Measurements from ENCODE around the gene STH. TPM values are rescaled to one million over a fixed set of nuclear protein-coding genes. Genes with fewer than 3 reads are reported as not detected.

Gene STH
- total and polyA plus RNA-seq, 10 of the 15 experiments (the other 5 are each of a cell fraction or from before 2014, with no cell fraction given): not detected

- no peak overlapping the region for H3K4me3 ChIP-seq
- 50% methylated on average over 11 of the region's 11 CpGs for WGBS (ENCODE audit: insufficient coverage, insufficient replicate concordance, low lambda C conversion rate, missing lambda C conversion rate)
- no peaks in the 10 kb centered on the region for H3K9me3 ChIP-seq (replicated peaks; ENCODE audit: control insufficient read depth, insufficient read depth, low read length)
- in situ Hi-C loops (cut with MboI): no loop called here
- no peak overlapping the region for H3K4me2 ChIP-seq (ENCODE audit: control insufficient read depth, insufficient read depth)
- BruUV-seq (replicated peaks): no TSS peak
- no peak overlapping the region for H3K27ac ChIP-seq (ENCODE audit: control insufficient read depth, insufficient read depth)
- no peaks in the 10 kb centered on the region for H3K36me3 ChIP-seq (ENCODE audit: control insufficient read depth in 2 of 2, insufficient read depth in 2 of 2, low read length in 1 of 2)
- ChIA-PET POLR2A (no interaction called here), RAD21 (ENCODE audit: unreplicated experiment) (no interaction called here), SMC1A (ENCODE audit: uncharacterized antibody, unreplicated experiment) (interaction anchor here (1.3 kb wide), 1 partner anchor 198 kb away, joined by 3 read pairs; no protein-coding TSS in a partner anchor), CTCF (no interaction called here)
- ATAC-seq (no peak), DNase-seq (ENCODE audit: low read depth, low spot score) (no peak), FAIRE-seq (no peak)
- no peaks in the 10 kb centered on the region for H3K79me2 ChIP-seq (ENCODE audit: control insufficient read depth, insufficient read depth, low read length)
- no peak overlapping the region for H3K9ac ChIP-seq (ENCODE audit: control insufficient read depth, insufficient read depth, low read length)
- intact Hi-C loops (cut with micrococcal nuclease; ENCODE audit: unreplicated experiment): no loop called here
- H3K27me3 ChIP-seq (replicated peaks in 1 of 2; ENCODE audit: control insufficient read depth in 2 of 2, insufficient read depth in 2 of 2, low read length in 1 of 2): no peaks in the 10 kb centered on the region
- H4K20me1 ChIP-seq (ENCODE audit: control insufficient read depth, insufficient read depth): no peaks in the 10 kb centered on the region
- no peaks in the 10 kb centered on the region for H3K4me1 ChIP-seq (ENCODE audit: control insufficient read depth, insufficient read depth, low read length)
- H2AFZ ChIP-seq (ENCODE audit: control insufficient read depth, low read depth, low read length): no peak overlapping the region
- TF ChIP-seq WRNIP1 (IDR thresholded peaks at IDR 0.05; ENCODE audit: borderline replicate concordance, low read depth, low read length) (no peak), MYB (IDR thresholded peaks at IDR 0.05; ENCODE audit: borderline replicate concordance, low read depth, low read length) (no peak), CREB1 (IDR thresholded peaks at IDR 0.05; ENCODE audit: low read depth) (no peak), EZH2 (IDR thresholded peaks at IDR 0.05; ENCODE audit: borderline replicate concordance, control insufficient read depth, low read depth, low read length) (no peak), CUX1 (IDR thresholded peaks at IDR 0.05; ENCODE audit: insufficient replicate concordance, low read depth, low read length) (no peak), BCL11A (IDR thresholded peaks at IDR 0.05; ENCODE audit: low read depth, low read length) (no peak), MYC (IDR thresholded peaks at IDR 0.05; ENCODE audit: insufficient read depth, insufficient read length, insufficient replicate concordance, low read length, severe bottlenecking) (no peak), ZBTB11 (CRISPR knock-in tag; IDR thresholded peaks at IDR 0.05) (no peak), RB1 (IDR thresholded peaks at IDR 0.05; ENCODE audit: borderline replicate concordance) (no peak), BACH1 (IDR thresholded peaks at IDR 0.05; ENCODE audit: borderline replicate concordance) (no peak), SIN3A (IDR thresholded peaks at IDR 0.05; ENCODE audit: low read depth, low read length) (no peak), TCF7 (IDR thresholded peaks at IDR 0.05; ENCODE audit: borderline replicate concordance) (no peak)
Observed at GRCh38 chr17:46012506-46013079, 13.5 kb downstream of the STH start.

All from GM12878 (cell line).